Stimulated activated CD4-positive, alpha-beta T cell treated with anti-CD3 and anti-CD28 coated beads, TNF-alpha, amount 100 ng/mL, for 4 hours (primary cell): ENCODE measurements around the gene EPN1.
"Not testable (repeated sequence)": the region's sequence is repeated elsewhere in the genome, so short reads cannot be mapped to it uniquely, and the experiment has no call there.

ENCODE experiments used
- DNase-seq, 3 experiments: peaks; one replicate each; pipeline ENCODE4 v3.0.0-alpha.2; 2020; ENCODE audit warnings: low read depth in 3 of 3

EPN1 gene

GRCh38 chr19:55693336-55693974, 18.4 kb downstream of the EPN1 start:
- no peak for DNase-seq

- DNase-seq = no peak
These were observed 19.2 kb downstream of the EPN1 start for GRCh38 chr19:55694241-55694655.

GRCh38 chr19:55694656-55695491, 19.8 kb downstream of the EPN1 start:
- DNase-seq = no peak

GRCh38 chr19:55695511-55696290, 20.7 kb downstream of the EPN1 start:
- no peak for DNase-seq

- no peak for DNase-seq
These were observed 21.5 kb downstream of the EPN1 start for GRCh38 chr19:55696301-55697068.

- DNase-seq = no peak
These were observed 22.0 kb downstream of the EPN1 start for GRCh38 chr19:55697069-55697440.

- DNase-seq = no peak
These were observed 22.7 kb downstream of the EPN1 start for GRCh38 chr19:55697698-55698097.

- DNase-seq = no peak
These were observed 23.2 kb downstream of the EPN1 start for GRCh38 chr19:55698256-55698655.

GRCh38 chr19:55699221-55699620, 24.2 kb downstream of the EPN1 start:
- no peak for DNase-seq

- DNase-seq = no peak
These were observed 25.8 kb downstream of the EPN1 start for GRCh38 chr19:55700813-55701212.

- no peak for DNase-seq
These were observed 27.2 kb downstream of the EPN1 start for GRCh38 chr19:55702131-55702627.

GRCh38 chr19:55703790-55704215, 28.8 kb downstream of the EPN1 start:
- DNase-seq = peak in 1 of 3 experiments; percentile 20

GRCh38 chr19:55704494-55705245, 29.6 kb downstream of the EPN1 start:
- DNase-seq = no peak

- DNase-seq = no peak
These were observed 30.9 kb downstream of the EPN1 start for GRCh38 chr19:55705972-55706371.

GRCh38 chr19:55711719-55712118, 36.7 kb downstream of the EPN1 start:
- no peak for DNase-seq

GRCh38 chr19:55712804-55713631, 38.0 kb downstream of the EPN1 start:
- no peak for DNase-seq

- no peak for DNase-seq
These were observed 41.5 kb downstream of the EPN1 start for GRCh38 chr19:55716531-55716930.

GRCh38 chr19:55717251-55717650, 42.2 kb downstream of the EPN1 start:
- no peak for DNase-seq

GRCh38 chr19:55717879-55718711, 43.1 kb downstream of the EPN1 start:
- DNase-seq = not testable (repeated sequence)
